Inflammatory macrophage treated with lipopolysaccharide for 4 hours (primary cell): ENCODE measurements around the gene SEMA3B.
"Not testable (repeated sequence)": the region's sequence is repeated elsewhere in the genome, so short reads cannot be mapped to it uniquely, and the experiment has no call there.

Experiments
- DNase-seq: peaks from one replicate; pipeline ENCODE4 v3.0.0-alpha.2; 2020

Gene SEMA3B

DNA sequence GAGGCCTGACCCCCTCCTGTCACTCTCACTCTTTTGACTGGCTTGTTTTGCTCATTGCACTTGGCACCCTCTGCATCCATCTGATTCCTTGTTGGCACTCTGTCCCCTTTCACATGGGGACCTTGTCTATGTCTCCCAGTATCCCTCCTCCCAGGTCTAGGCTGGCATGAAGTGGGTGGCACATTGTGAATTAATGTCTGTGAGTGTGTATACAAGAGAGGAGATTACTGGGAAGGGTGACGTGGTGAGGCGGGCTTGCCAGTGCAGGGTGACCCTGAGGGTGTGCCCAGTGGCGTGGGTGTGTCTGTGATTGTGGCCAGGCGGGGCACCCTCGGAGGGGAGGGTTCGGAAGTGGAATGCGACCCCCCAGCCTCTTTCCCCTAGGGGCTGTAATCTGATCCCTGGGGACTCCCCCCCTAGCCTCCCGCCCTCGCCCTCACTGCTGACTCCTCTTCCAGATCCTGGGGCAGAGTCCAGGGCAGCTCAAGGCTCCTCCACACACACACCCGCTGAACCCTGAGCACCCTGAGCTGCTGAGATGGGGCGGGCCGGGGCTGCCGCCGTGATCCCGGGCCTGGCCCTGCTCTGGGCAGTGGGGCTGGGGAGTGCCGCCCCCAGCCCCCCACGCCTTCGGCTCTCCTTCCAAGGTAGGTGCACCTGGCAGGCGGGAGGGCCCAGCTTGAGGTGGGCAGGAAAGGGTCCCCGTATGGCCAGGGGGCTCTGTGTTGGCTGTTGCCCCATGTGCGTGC lies at the start of gene SEMA3B:
SEMA3B (plus strand) TSS at position 445 of the 749 bp plus-strand sequence; CDS start at position 539, 94 bp downstream.
- DNase-seq = no peak

DNA sequence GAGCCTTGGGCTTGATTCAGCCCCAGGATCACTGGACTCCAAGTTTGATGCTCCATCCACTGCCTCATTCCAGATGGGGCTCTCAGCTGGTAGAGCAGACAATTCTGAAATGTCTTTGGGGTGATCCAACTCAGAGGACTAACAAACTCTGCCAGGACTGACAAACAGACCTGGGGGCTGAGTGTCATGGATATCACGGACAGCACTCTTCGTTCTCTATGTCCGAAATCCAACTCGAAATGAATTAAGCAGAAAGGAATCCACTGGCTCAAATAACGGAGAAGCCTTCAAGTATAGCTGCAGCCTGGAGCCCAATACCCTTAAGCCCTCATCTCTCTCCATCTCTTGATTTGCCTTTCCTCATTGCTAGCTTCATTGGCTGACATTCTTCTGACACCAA lies 49.7 kb upstream of the SEMA3B start:
- DNase-seq = no peak

DNA sequence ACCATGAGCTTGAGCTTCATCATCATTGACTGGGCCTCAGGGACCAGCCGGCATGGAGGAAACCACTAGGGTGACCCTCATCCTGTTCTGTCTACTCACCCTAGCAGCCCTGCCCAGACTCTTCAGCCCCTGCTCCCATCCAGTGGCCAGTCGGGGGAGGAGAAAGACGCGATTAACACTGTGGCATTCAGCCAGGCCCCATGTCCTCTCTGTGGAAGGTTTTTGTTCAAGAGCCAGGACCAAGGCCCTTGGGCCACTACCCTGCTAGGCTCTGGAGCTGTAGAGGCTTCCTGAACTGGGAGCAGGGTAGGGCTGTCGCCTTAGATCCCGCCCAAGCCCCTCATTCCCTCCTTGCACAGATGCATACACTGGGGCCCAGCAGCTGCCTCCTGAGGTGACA lies 48.8 kb upstream of the SEMA3B start:
- DNase-seq = no peak

DNA sequence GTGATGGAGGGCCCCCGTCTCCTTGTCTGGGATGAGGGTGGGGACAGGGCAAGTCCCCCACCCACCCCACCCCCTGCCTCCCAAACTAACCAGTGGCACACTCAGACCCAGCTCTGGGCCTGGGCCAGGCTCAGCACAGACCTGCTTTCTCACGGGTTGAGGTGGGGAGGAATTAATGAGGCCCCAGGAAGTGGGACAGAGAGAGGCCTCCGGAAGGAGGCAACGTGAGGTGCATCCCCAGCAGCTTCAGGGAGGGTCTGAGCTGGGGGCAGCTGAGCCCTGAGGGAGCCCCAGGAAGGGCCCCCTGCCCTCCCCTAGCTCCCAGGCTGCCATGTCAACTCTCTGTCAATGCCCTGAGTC lies 47.9 kb upstream of the SEMA3B start:
- no peak for DNase-seq

DNA sequence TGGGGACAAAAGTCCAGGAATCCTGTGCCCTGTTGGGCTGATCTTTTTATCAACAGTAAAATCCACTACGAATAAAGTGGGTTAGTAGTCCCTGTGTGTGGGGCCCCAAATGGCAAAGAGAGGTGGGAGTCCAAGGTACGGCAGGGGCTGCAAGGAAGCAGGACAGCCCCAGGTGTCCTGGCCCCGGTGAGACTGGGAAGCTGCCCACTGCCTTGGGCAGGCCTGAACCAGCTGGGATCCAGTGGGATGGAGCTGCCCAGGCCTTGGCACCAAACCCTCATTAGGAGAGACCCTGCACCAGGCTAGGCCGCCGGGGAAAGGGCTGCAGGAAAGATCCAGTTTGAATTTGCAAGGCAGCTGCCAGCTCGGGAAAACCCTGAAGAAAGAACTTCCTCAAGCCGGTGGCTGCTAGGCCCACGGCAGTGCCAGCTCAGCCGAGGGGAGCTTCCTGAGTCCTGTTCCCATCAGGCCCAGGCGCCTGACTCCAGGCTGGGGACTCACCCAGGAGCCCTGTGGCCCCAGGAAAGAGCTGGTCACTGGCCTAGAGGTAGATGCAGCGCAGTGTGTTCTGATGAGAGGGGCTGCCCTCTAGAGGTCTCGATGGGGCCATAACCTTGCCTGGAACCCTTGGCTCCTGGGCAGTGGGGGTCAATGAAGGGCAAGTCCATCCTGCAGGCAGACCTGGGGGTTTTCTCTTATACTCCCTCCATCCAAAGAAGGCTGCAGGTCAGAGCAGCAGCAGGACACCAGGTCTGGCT lies 47.4 kb upstream of the SEMA3B start:
- peak; percentile 44 for DNase-seq

DNA sequence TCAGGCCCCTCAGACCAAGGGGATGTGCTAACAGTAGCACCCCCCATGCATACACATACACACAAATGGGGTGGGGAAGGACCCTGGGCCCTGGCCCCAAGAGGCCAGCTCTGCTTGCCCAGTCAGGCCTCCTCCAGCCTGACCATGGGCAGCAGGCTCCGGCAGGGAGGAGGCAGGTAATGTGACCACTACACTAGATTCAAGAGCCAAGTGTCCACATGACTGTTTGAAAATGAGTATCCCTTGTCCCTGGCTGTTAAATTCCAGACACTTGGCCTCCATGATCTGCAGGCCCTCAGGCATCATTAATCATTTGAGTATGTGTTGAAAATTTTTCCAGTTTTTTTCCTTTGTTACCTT lies 46.8 kb upstream of the SEMA3B start:
- DNase-seq = no peak

DNA sequence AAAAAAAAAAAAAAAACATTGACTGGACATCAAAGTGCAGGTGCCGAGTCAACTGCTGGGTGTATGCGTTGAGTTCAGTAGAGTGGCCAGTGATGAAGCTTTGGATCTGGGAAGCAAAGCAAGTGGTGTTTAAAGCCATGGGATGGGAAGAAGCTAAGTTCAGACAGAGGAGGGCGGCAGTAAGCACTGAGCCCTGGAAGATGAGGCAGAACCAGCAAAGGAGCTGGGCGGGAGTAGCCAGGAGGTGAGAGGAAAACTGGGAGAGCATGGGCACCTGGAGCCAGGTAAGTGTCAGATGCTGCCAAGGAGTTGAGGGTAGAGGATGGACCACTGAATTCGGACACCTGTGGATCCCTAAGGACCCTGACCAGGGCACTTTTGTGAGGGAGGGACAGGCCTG lies 44.3 kb upstream of the SEMA3B start:
- no peak for DNase-seq

DNA sequence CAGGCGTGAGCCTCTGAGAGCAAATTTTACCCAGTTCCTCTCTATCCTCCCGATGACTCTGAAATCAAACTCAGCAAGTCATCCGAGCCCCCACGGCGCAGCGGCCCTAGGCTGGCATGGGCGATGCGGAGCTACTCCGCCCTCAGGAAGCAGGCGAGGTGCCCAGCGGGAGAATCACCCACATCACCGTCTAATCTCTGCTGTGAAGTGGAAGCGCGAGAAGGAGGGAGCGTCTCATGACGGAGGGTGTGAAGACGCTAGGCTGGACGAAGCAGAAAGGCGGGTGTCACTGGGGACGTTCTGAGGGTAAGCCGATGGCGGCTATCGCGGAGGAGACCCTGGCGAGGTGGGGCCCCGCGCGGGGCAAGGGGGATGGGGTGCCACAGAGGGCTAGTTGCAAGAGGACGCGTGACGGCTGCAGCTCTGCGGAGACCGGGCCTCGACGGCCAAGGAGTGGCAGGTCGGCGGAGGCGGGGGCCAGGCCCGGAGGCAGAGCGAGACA lies 42.0 kb upstream of the SEMA3B start:
- peak; percentile 38 for DNase-seq

DNA sequence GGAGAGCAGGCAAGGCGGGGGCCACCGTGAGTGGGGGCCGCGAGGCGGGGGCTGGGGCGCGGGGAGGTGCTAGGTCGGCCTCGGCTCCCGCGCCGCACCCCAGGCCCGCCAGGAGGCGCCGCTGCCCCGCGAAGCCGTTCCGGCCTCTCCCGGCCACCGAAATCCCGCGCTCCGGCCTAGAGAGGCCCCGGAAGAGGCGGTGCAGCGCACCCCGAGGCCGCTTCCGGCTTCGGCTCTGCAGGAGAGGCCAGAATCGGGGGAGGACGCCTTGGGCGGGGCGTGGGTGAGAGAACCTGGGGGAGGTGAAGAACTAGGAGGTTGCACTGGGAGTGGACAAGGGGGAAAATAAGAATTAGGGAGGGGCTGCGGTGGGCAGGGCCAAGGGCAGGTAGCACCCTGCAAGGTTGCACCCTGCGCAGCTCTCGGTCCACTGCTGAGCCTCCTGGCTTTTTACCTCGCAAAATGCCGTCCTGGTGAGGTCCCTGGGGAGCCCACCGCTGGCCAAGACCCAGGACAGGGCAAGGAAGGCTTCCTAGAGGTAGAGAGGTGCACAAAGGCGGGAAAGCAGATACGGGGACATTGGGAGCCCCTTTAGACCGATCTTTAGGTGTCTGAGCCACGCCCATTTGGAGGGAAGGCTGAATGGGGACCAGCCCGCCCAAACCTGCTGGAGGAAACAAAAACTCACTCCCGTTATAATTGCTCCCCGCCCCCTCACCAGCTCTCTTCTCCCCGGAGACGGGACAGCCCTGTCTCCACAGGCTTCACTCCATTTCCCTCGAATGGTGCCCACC lies 41.4 kb upstream of the SEMA3B start:
- peak; percentile 87 for DNase-seq

DNA sequence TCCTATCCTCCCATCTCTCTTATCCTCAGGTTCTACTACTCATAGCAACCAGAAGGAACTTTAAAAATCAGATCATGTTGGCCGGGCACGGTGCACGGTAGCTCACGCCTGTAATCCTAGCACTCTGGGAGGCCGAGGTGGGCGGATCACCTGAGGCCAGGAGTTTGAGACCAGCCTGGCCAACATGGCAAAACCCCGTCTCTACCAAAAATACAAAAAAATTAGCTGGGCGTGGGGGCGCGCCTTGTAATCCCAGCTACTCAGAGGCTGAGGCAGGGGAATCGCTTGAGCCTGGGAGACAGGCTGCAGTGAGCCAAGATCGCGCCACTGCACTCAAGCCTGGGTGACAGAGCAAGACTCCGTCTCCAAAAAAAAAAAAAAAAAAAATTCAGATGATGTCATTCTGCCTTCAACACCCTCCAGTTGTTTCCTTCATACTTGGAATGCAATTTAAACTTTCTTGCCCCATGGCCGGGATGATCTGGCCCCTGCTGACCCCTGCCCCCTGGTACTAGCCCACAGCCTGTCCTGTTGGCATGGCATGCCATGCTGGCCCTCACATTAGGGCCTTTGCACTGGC lies 40.7 kb upstream of the SEMA3B start:
- not testable (repeated sequence) for DNase-seq

DNA sequence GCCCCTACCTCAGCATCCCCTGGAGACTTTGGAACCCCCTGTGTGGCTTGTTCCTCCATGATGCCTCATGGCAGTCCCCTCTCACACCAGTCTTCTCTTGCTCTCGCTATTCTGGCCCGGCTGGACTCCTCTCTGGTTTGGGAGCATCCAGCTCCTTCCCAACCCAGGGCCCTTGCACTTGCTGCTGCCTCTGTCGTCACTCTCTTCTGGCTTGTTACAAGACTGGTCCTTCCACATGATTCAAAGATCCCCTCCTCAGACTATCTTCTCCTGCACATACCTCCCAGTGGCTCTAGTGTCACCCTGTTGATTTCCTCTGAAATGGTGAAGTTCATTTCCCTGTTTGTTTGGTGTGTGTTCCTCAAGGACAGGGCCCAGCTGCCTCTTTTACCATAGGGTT lies 39.5 kb upstream of the SEMA3B start:
- no peak for DNase-seq

DNA sequence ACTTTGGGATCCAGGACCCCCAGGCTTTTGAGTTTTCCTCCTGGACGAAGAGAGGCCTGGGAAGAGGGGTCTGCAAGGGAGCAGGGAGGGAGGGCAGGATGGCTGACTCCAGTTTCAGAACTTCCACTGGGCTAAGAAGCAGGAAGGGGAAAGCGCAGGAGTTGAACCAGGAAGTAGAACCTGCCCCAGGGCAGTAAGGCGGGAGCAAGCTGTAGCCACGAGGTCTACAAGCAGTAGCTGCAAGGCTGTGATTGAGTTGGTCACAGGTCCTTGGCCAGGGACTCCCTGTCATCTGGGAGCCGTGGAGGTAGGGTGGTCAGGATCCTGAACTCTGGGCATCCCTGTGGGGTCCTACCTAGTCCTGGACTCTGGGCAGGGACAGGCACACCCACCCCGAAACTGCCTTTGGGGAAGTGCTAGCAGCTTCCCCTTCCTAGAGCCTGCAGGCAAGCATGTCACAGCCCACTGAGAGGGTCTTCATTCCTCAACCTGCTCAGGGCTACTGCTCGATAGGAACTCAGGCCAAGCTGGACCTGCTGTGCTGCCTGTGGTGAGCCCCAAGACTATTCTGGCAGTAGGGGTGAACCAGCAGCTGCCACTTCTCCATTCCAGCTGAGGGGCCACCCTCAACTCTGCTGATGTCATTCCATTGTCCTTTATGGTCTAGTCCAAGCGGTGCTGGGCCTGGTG lies 38.7 kb upstream of the SEMA3B start:
- peak; percentile 62 for DNase-seq

DNA sequence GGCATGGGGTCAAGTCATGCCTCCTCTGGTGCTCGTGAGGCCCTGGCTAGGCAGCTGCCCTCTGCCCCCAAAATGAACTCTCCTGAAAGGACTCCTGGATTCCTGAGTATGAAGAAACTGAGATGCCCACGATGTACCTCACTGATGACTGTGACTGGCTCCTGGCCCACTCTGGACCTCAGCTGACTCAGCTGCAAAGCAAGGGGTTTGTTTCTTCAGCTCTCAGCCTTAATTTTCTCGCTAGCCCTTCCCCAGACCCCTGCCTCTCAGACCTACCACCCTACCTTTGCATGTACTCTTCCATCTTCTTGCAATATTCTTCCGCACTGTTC lies 38.2 kb upstream of the SEMA3B start:
- DNase-seq = no peak

DNA sequence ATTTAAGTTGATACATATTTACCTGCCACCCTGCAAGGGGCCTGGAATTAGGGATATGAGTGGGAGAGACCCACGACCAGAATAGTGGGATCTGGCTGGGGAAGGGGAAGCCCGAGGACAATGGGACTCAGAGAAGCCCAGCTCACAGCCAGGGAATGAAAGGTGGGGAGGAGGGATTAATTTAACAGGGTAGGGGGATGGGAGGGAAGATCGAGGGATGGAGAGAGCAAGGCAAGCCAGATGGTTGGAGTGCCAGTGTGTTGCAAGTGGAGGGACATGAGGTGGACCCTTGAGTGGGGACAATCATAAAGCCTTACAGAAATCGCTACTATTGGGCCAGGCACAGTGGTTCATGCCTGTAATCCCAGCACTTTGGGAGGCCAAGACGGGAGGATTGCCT lies 37.4 kb upstream of the SEMA3B start:
- no peak for DNase-seq

DNA sequence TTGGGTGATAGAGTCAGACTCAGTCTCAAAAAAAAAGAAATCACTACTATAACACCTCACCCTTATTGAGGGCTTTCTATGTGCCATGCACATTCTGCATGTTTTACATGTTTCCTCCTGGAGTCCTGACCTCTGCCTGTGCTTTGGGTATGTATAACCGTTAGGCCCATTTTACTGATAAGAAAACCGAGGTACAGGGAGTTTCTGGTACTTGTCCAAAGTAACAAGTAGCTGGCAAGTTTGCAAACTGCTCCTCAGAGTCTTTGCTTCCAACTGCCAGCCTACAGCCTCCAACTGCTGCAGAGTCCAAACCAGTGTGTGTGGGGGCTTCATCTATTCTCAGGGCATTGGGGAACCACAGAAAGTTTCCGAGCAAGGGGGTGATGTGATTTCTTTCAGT lies 36.6 kb upstream of the SEMA3B start:
- DNase-seq = no peak

DNA sequence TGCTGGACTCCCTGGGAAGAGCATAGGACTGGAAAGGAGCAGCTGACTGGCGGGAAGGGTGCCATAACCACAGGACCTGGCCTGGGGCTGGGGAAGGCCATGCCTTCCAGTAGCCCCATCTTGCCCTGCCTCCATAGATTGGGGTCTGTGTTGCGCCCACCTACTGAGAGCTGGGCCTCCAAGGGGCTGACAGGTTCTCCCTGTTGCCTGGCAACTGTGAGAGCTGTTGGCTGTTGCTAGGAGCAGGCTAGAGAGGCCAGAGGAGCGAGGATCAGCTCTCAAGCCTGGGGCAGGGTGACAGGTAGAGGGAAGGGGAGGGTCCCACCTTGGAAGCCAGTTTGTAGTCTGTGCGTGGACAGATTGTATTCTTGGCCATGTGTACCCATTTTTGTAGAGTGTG lies 35.8 kb upstream of the SEMA3B start:
- DNase-seq = no peak

DNA sequence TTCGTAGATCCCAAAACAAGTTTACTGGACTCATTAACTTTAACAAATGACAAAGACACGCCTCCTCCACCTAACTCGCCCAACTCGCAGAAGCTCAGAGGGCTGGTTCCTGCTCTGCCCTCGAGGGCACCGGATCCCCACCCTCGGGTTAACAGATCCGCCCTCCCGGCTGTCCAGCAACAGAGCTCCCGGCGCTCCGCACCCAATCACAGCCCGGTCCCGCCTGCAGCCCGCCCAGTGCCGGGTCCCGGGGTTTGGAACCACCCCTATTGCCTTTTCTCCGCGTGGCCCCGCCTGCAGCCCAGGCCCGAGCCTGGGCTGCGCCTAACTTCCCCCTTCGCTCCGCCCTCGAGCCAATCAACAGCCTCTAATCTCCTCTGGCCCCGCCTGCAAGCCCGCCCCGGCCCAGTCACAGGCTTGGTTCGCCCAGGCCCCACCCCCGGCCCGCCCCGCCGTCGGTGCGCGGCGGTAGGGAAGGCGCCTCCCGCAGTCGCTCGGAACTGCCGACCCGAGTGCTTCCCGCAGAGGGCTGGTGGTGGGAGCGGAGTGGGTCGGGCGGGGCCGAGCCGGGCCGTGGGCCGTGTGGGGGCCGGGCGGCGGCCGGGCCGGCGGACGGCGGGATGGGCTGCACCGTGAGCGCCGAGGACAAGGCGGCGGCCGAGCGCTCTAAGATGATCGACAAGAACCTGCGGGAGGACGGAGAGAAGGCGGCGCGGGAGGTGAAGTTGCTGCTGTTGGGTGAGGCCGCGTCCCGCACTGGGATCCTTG lies 33.0 kb upstream of the SEMA3B start, which contains the start of gene GNAI2:
GNAI2 (plus strand) TSS at position 489 of the 768 bp plus-strand sequence; CDS start at position 621, 132 bp downstream.
- DNase-seq = peak; percentile 99

DNA sequence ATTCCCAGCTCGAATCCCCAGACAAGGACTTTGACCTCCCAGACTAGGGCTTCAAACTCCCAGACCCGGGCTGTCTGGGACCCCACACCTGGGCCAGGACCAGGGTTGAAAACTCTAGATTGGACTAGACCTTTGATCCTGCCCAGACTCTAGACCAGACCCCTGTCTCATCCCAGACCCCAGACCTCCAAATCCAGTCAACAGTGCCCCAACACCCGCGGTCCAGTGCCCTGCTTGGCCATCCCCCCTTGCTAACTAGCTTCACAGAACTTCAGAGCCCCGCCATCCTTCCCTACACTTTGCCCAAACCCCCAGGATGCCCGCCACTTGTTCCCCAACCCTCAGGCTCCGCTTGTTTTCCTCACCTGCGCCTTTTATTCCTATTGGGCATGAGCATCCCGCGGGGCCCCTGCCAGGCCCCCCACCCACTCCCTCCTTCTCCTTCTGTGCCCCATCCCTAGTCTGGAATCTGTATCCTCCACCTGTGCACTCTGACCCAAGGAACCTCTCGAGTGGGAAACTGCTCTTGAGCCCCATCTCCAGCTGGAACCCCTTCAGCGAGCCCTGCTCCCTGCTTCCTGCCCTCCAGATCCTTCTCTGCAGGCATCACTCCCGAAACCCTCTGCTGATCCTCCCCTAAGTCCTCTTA lies 32.3 kb upstream of the SEMA3B start:
- DNase-seq = no peak

DNA sequence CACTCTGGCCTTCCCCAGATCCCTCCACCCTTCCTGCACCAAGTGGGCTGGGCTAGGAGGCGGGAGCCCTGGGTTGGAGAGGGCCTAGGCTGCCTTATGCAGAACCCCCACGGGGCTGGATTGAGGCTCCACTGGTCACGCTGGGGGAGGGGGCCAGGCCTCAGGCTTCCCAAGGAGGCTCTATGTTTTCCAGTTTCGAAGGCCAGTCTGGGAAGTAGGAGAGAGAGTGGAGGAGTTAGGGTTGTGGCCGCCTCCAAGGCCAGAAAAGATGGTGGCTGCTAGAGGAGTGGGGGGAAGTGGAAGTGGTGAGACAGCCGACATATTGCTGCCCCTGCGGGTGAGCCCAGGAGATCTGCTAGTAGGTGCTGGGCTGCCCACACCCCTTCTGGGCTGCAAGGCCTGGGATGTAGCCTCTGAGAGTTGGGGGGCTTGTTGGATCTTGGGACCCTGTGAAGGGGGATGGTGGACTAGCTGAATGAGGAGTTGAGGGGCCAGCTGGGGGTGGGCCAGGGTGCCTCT lies 31.8 kb upstream of the SEMA3B start:
- DNase-seq = peak; percentile 44

DNA sequence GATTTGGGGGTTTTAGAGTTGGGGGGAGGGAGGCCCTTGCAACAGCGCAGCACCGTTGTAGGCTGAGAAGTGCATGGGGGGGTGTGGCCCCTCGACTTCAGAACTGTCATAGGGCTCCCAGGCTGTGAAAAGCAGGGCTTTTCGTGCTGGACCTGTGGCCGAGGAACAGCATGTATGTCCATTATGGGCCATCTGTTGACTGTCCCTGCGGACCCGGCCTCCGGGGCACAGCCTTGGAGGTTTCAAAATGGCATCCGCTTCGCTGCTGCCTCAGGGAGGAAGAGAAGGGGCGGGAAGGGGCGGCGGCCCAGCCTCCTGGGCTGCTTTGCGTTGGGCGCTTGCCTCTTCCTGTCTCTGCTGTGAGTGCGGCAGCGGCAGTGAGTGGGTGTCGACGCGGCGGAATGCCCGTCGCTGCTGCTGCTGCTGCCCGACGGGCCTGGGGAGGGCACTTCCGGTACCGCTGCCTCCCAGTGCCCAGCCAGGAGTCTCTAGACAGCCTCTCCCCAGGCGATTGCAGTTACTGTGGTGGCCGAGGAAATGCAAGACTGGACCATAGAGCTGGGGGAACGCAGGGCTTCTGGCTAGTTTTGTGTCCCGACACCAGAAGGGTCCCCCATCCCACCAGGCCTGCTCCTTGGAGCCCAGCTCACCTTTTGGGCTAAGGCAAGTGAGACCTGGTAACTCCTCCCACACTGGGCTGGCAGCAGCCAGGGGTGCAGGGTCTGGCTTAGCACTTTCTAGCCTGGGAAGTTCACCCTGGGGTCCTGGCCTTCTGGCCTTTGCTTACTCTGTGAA lies 31.0 kb upstream of the SEMA3B start:
- DNase-seq = peak; percentile 96
